GM20431 (cell line): ENCODE measurements around the gene PMS2.
"Not testable (repeated sequence)": the region's sequence is repeated elsewhere in the genome, so short reads cannot be mapped to it uniquely, and the experiment has no call there.

Experiments
- in situ Hi-C: fragments of 300-500 bp; cut with MseI, MboI; formaldehyde crosslinking; loops from one replicate; pipeline ENCODE4 v1.15.0; 2020; ENCODE audit warnings: low sequenced_read_pairs; ENCODE audit not compliant: unreplicated experiment

The PMS2 gene

GRCh38 chr7:5924630-5925029 is 84.2 kb downstream of the PMS2 start:
- in situ Hi-C loops, result not testable (repeated sequence)

- in situ Hi-C loops, result not testable (repeated sequence)
Measured at GRCh38 chr7:5924180-5924579, 84.7 kb downstream of the PMS2 start.
